HG03103 (cell line): ENCODE data around the gene GNPTG.

Experiments
- ATAC-seq: cut with Tn5 transposase; IDR thresholded peaks from one replicate; pipeline ENCODE4 v1.9.1; 2021; ENCODE audit warnings: low read depth; ENCODE audit not compliant: unreplicated experiment

The GNPTG gene

GRCh38 chr16:1333149-1333812, 18.4 kb upstream of the GNPTG start, which contains the start of gene BAIAP3:
TSS of gene BAIAP3 (plus strand) at chr16:1333645. CDS start at chr16:1338550, 4,905 bp downstream.
- ATAC-seq: no peak

DNA sequence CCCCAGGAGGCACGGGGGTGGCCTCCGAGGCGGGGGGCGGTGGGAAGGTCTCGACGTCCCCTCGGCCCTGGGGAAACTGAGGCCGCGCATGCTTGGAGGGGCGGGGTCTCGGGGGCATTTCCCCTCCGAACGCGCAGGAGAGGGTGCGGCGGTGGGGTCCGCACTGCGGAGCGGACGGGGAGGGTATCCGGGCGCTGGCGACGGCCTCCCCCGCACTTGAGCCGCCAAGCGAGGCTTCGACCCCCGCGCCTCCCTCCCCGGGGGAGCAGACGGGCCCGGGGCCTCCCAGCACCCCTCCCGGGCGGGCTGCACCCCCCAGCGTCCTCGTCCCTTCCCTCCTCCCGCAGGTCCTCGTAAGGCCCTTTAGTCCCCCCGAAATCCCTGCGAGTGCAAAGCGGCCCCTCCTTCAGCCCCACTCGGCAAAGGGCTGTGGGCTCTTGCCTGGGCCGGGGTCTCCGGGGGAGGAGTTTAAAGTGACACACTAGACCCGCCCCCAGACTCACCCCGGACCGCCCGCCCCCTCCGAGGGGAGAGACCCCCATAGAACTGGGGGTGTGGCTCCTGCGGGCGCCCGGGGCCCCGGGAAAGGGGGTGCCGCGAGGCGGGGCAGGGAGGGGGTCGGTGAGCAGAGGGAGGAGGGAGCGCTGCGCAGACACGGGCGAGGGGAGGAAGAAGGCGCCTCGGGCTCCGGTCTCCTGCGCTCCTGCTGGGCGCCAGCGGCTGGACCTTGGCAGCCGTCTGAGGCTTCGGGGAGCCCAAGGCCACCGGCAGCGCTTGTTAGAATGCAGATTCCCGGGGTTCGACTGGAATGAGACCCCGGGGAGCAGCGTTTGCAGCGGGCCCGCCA, 17.7 kb upstream of the GNPTG start:
- ATAC-seq: no peak

- no peak for ATAC-seq
Observed at GRCh38 chr16:1334739-1335138, 17.0 kb upstream of the GNPTG start.

DNA sequence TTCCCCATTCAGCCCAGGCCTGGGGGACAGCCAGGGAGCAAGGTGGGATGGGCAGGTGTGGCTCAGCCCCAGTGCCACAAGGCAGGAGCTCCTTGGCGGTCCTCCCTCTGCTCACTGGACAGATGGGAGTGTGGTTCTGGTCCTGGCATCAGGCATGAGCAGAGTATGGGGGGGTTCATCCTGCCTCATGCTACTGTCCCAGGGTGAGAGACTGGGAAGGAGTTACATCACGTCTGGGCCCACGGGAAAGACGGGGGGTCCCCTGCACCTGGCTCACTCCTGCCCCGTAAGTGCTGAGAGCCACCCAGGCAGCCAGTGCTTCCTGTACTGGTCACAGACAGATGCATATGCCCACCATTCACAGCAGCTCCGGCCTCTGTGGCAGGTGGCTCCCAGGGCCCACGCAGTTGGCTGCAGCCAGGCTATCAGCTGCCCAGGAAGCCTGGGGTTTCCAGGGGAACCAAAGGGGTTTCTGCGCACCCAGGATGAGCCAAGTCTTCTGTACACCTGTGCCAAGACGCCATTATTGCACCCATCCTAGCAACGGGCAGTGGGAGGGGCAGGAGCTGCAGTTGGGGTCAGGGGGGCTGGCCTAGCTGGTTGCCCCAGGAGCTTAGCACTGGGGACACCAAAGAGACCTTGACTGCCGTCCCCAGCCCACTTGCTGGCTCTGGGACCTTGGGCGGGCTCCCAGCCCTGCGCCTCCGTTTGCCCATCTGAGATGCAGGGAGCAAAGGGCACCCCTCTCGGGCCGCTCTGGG, 16.3 kb upstream of the GNPTG start:
- no peak for ATAC-seq

DNA sequence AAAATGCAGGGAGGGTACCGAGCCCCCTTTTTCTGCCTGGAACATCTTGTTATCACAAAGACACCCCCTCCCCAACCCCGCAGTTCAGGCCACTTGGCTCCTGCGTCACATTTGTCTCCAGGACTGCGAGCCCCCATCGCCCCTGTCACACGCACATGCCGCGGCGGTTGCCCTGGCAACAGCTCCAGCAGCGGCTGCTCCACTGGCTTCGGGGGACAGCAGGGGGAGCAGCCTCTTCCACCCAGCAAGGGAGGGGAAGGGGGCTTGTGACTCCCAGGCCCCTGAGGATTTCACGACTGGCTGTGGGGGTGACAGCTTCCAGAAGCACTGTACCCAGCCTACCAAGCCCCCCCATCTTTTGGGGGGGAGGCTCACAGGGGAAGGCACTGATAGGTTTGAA, 15.7 kb upstream of the GNPTG start:
- no peak for ATAC-seq

GRCh38 chr16:1336619-1337018, 15.1 kb upstream of the GNPTG start:
- ATAC-seq: no peak

DNA sequence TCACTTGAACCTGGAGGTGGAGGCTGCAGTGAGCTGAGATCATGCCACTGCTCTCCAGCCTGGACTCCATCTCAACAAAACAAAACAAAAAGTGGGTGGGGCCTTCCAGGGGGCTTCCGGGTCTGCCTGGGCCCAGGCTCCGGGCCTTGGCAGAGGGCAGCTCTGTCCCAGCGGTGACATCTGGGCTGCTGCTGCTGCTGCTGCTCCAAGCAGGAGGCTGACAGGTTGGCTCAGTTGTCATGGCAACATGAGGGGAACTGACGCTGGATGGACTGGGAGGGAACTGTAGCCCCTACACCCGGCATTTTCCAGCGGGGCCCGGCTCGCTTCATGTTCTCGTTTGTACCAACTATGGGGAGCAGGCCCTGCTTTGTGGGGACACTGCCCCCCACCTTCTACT, 14.2 kb upstream of the GNPTG start:
- ATAC-seq: no peak

DNA sequence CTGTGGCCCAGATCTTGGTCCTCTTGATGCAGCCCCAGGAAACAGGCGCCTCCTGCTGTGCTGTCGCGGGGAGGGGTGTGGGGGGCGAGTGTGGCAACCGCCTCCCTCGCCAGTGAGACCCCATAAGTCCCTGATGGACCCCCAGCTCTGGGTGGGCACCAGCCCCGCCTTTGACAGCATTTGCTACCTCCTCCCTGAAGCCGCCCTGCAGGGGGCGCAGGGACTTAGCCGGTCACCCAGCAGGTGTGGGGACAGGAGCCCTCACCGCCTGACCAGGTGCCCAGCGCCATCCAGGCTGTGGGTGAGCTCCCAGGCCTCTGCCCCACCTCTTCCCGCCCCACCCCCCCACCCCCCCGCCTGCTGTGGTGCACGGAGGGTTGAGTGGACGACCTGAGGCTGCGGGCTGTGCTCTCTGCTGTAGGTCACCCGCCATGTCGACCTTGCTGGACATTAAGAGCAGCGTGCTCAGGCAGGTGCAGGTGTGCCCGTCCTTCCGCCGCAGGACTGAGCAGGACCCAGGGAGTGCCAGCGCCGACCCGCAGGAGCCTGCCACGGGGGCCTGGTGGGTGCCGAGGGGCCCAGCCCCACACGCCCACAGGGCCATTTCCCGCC, 13.5 kb upstream of the GNPTG start:
- ATAC-seq: no peak

- ATAC-seq: no peak
Observed at GRCh38 chr16:1338855-1339675, 12.7 kb upstream of the GNPTG start.

- ATAC-seq: no peak
Observed at GRCh38 chr16:1340730-1341494, 10.8 kb upstream of the GNPTG start.

- no peak for ATAC-seq
Observed at GRCh38 chr16:1341495-1342420, 10.0 kb upstream of the GNPTG start.

DNA sequence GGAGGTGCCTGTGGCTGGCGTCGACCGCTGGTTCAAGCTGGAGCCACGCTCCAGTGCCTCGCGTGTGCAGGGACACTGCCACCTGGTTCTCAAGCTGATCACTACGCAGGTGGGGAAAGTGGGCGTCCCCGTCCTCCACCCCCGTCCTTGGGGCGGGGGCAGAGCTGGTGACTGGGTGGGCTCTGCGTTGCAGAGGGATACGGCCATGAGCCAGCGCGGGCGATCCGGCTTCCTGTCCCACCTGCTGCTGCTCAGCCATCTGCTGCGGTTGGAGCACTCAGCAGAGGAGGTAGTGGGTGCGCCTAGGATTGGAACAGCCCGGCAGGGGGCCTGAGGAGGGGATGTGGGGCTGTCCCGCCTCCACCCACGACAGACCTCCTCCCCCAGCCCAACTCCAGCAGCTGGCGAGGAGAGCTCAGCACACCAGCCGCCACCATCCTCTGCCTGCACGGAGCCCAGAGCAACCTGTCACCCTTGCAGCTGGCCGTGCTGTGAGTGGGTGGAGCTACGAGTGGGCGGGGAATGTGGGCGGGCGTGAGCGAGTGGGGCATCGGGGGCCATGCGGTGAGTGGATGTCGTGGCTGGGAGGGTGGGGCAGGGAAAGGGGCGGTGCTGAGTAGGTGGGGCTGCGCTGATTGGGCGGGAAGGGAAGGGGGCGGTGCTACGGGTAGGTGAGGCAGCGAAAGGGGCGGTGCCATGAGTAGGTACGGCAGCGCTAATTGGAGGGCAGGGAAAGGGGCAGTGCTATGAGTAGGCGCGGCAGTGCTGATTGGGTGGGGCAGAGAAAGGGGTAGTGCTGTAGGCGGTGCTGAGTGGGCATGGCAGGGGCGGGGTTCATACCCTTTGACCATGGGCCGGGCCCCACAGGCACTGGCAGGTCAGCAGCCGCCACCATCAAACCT, 9.0 kb upstream of the GNPTG start:
- peak; percentile 79 for ATAC-seq

DNA sequence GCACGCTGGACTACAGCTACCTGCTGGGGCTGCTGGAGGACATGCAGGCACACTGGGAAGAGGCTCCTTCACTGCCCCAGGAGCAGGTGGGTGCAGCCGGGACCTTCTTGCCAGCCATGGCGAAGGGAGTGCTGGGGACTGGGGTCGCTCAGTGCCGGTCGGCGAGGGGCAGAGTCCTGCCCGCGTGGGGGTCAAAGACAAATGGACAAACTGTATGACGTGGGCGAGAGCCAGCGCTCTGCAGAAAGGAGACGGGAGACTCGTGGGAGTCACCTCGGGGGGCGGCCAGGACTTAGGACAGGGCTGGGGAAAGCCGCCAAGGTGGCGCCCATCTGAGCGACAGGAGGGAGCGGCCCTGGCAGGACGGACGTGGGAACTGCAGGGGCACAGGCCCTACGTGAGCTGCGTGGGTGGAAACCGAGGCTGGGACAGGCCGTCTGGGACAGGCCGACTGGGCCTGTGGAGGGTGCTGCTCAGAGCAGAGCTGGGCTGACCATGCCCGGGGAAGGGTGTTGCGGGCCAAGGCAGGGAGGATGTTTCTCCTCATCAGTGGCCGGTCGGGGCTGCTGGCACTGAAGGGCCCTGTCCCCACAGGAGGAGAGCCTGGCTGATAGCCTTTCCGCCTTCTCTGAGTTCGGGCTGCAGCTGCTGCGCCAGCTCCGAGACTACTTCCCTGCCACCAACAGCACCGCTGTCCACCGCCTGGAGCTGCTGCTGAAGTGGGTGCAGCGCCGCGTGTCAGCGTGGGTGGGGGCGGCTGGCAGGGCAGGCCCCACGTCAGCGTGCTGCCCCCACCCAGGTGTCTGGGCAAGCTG, 8.1 kb upstream of the GNPTG start:
- ATAC-seq: no peak

DNA sequence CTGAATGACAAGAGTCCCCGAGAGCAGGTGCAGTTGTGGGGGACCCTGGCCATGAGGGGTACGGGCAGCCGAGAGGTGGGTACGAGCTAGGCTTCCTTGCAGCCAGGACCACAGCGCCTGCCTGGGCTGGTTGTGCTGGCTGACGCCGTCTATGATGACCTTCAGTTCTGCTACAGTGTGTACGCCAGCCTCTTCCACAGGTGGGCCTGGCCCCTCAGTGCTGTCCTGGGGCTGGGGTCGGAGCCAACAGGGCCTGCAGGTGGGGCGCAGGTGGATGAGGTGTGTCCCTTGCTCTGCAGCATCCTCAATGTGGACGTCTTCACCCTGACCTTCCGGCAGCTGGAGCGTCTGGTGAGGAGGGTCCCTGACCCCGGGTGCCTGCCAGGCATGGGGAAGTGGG, 7.2 kb upstream of the GNPTG start:
- no peak for ATAC-seq

DNA sequence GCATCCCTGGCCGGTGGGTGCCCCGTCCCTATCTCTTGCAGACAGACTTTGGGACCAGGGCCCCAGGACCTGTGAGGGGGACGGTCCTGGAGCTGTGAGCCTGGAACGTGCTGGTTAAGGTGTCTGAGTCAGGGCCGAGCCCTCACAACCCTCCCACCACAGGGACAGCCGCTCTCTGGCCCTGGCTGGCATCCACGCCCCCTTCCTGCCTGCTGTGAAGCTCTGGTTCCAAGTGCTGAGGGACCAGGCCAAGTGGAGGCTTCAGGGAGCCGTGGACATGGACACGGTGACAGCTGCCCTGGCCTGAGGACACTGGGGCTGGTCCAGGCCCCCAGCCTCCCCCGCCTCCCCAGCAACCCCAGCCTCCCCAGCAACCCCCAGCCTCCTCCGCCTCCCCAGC, 6.6 kb upstream of the GNPTG start:
- ATAC-seq: no peak

DNA sequence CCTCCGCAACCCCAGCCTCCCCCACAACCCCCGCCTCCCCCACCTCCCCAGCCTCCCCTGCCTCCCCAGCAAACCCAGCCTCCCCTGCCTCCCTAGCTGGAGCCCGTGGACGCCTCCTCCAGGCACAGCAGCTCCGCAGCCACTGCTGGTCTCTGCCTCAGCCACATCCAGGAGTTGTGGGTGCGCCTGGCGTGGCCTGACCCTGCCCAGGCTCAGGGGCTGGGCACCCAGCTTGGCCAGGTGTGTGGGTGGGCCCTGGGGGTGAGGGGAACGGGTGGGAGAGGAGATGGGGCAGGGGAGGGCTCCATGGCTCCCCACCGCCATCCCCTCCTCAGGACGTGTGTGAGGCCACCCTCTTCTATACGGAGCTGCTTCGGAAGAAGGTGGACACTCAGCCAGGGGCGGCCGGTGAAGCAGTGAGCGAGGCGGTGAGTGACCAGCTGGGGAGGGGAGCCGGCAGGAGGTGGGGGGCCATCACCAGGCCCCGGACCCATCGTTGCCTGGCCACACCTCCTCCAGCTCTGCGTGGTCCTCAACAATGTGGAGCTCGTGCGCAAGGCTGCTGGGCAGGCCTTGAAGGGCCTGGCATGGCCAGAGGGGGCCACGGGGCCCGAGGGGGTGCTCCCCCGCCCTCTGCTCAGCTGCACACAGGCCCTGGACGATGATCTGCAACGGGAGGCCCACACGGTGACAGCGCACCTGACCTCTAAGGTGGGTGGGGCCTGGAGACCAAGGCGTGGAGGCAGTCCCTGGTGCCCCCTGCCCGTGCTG, 5.9 kb upstream of the GNPTG start:
- ATAC-seq: no peak
